HG02763 (cell line): ENCODE measurements around the gene DLG1.

Experiments
- ATAC-seq: cut with Tn5 transposase; IDR thresholded peaks from one replicate; pipeline ENCODE4 v1.9.1; 2021; ENCODE audit warnings: mild to moderate bottlenecking, moderate library complexity; ENCODE audit not compliant: unreplicated experiment

The DLG1 gene

GRCh38 chr3:197183582-197183981, 114.8 kb downstream of the DLG1 start:
- no peak for ATAC-seq

GRCh38 chr3:197181741-197182140, 116.7 kb downstream of the DLG1 start:
- no peak for ATAC-seq

- no peak for ATAC-seq
These were observed 119.4 kb downstream of the DLG1 start for GRCh38 chr3:197178998-197179397.

- no peak for ATAC-seq
These were observed 122.9 kb downstream of the DLG1 start for GRCh38 chr3:197175503-197175902.

GRCh38 chr3:197174927-197175326, 123.5 kb downstream of the DLG1 start:
- ATAC-seq: no peak

- ATAC-seq: no peak
These were observed 124.8 kb downstream of the DLG1 start for GRCh38 chr3:197173620-197174019.

- no peak for ATAC-seq
These were observed 126.8 kb downstream of the DLG1 start for GRCh38 chr3:197171481-197172067.

GRCh38 chr3:197169028-197169427, 129.4 kb downstream of the DLG1 start:
- no peak for ATAC-seq

- ATAC-seq: no peak
These were observed 129.8 kb downstream of the DLG1 start for GRCh38 chr3:197168606-197169005.

GRCh38 chr3:197168063-197168462, 130.3 kb downstream of the DLG1 start:
- ATAC-seq: no peak

GRCh38 chr3:197167549-197167948, 130.9 kb downstream of the DLG1 start:
- no peak for ATAC-seq

- ATAC-seq: no peak
These were observed 132.5 kb downstream of the DLG1 start for GRCh38 chr3:197165890-197166289.

GRCh38 chr3:197155046-197155445, 143.4 kb downstream of the DLG1 start:
- ATAC-seq: no peak

- ATAC-seq: no peak
These were observed 146.8 kb downstream of the DLG1 start for GRCh38 chr3:197151580-197151979.

- no peak for ATAC-seq
These were observed 148.9 kb downstream of the DLG1 start for GRCh38 chr3:197149528-197149927.

GRCh38 chr3:197144188-197144587, 154.2 kb downstream of the DLG1 start:
- no peak for ATAC-seq

- no peak for ATAC-seq
These were observed 158.8 kb downstream of the DLG1 start for GRCh38 chr3:197139586-197139985.

GRCh38 chr3:197137751-197138150, 160.7 kb downstream of the DLG1 start:
- ATAC-seq: no peak

- ATAC-seq: no peak
These were observed 161.7 kb downstream of the DLG1 start for GRCh38 chr3:197136744-197137143.

- no peak for ATAC-seq
These were observed 163.2 kb downstream of the DLG1 start for GRCh38 chr3:197135212-197135611.

GRCh38 chr3:197132916-197133530, 165.4 kb downstream of the DLG1 start:
- ATAC-seq: no peak

GRCh38 chr3:197125636-197126035, 172.8 kb downstream of the DLG1 start:
- no peak for ATAC-seq

GRCh38 chr3:197124713-197125112, 173.7 kb downstream of the DLG1 start:
- ATAC-seq: no peak
